Pons (tissue), 1 donor: ENCODE measurements around the gene SDF4.

Source experiments
- DNase-seq: peaks from one replicate; pipeline ENCODE4 v3.0.0-alpha.2; 2016; ENCODE audit warnings: low spot score

The SDF4 gene, protein sequence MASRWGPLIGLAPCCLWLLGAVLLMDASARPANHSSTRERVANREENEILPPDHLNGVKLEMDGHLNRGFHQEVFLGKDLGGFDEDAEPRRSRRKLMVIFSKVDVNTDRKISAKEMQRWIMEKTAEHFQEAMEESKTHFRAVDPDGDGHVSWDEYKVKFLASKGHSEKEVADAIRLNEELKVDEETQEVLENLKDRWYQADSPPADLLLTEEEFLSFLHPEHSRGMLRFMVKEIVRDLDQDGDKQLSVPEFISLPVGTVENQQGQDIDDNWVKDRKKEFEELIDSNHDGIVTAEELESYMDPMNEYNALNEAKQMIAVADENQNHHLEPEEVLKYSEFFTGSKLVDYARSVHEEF

DNA sequence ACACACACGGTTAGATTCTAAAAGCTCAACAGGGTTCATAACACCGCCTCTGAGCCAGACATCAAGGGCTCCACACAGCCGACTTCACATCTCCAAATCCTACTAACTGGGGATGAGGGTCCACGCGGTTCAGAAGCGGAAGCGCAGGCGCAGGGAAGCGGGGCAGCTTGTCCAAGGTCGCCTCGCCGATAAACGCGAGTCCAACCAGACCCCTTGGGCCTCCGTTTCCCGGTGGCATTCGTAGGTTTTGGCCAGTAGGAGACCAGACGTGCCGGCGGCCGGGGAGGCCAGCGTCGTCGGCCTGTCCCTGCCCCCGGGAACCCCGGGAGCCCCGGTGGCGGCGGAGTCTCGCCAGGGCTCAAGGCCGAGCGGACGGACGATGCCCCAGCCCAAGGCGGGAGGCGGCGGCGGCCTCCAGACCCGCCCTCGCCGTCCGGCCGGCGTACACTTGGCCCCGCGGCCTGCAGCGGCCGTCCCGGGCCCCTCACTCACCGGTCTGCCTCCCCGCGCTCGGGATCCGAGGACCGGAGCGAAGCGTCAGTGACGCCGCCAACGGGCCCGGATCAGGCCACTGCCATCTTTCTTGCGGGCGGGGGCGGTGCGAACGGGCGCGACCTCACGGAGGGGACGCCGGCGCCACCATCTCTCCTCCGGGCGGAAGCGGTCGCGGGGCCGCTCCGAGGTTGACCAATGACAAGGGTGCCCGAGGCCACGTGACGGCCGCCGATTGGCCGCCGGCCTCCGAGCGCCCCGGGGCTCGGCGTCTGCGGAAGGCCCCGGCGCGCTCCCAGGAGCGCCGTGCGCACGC lies at the start of gene SDF4:
TSS of gene SDF4 (minus strand) at position 602 of the 808 bp plus-strand sequence. CDS start 3,229 bp downstream, outside the sequence.
- DNase-seq: peak; percentile 92

DNA sequence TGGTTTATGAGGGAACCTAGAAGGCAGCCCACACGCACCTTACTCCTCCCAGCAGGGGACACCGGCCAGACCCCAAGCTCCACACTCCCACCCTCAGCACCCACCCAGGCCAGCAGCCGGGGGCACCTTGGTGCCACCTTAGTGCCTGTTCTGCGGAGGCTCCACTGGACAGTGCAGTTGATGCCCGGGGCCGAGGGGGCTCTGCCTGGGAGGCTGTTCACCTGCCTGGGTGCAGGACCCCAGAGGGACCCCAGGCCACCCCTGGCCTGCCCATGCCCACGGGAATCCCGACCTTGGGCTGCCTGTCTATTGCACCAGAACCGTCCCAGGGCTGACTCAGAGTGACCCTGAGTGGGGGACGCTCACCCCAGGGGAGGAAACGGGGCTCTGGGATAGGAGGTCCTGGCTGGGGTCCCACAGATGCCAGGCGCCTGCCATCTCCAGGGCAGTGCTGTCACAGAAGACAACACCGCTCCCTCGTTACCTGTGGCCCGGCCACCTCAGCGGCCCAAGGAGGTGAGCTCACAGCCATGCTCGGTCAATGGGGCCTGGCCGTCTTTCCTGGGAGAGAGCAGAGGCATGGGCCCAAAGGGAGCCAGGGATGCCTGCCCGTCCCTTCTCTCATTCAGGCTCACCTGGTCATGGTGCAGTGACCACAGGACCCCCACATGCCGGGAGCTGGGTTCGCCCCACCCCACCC lies 49.1 kb upstream of the SDF4 start:
- no peak for DNase-seq

DNA sequence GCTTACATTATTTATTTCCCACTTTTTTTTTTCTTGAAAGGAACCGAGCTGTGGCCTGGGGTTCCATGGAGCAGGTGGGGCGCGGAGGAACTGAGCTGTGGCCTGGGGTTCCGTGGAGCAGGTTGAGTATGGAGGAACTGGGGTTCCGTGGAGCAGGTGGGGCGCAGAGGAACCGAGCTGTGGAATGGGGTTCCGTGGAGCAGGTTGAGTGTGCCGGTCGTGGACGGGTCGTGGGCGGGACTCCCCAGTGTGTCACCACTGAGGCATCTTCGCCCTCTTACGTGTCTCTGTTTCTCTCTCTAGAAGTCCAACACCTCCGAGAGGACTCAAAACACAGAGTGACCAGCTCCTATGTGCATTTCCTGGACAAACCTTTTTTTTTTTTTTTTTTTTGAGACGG lies 47.2 kb upstream of the SDF4 start:
- DNase-seq: no peak

GRCh38 chr1:1278620-1279019 lies 46.8 kb upstream of the SDF4 start:
- DNase-seq: no peak

- no peak for DNase-seq
Observed at GRCh38 chr1:1275836-1276235, 44.0 kb upstream of the SDF4 start.

DNA sequence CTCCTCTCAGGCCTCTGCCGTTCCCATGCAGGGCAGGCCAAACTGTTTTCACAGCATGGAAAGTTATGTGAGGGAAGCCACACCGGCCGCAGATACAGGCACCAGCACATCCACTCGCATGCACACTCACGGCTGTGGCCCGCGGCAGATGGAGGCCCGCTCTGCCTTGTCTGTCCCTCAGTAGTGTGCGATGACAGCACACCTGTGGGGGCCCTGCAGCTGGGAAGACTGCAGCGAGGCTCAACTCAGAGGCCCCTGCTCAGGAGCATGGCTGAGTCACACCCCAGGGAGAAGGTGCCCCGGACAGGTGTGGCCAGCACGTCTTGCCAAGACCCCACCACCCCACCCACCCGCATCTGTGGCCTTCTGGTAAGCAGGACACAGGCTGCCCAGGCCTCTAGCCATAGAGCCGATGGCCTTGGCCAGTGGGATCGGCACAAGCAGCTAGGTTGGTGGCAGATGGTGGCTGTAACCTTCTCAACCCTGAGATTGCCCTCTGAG lies 43.2 kb upstream of the SDF4 start:
- no peak for DNase-seq

- DNase-seq: no peak
Observed at GRCh38 chr1:1274299-1274930, 42.6 kb upstream of the SDF4 start.

- peak; percentile 73 for DNase-seq
Observed at GRCh38 chr1:1273512-1274298, 41.9 kb upstream of the SDF4 start, which contains the start of gene UBE2J2. Gene UBE2J2 (minus strand): TSS chr1:1273854. CDS start chr1:1267992, 5,862 bp downstream.

DNA sequence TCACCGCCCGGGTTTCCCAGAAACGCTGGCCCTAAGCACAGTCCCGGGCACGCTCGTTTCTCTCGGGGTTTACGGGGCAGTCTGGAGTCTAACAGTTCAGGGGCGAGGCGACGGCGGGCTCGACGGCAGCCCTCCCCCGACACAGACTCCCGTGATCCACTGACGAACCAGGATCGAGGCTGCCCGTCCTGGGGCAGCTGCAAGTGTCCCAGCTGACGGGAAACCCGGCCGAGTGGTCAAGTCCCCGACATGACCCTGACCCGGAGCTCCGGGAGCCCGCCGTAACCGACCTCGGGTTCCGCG lies 41.4 kb upstream of the SDF4 start:
- no peak for DNase-seq

- DNase-seq: no peak
Observed at GRCh38 chr1:1272341-1273208, 40.8 kb upstream of the SDF4 start.

DNA sequence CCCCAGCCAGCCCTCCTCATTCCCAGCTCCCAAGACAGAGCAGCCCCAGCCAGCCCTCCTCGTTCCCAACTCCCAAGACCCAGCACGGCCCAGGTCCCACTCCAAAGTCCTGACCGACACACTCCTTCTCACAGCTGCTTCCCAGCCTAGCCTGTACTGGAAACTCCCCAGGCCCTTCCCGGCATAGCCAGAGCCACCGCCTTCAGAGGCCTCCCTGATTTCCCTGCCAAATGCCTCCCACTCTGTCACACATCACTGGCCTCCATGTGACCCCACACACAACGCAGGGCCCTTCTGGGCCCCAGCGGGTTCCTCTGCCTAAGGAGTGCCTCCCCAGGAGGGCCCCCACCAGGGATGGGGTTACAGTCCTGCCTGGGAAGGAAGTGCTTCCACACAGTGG lies 39.0 kb upstream of the SDF4 start:
- no peak for DNase-seq

DNA sequence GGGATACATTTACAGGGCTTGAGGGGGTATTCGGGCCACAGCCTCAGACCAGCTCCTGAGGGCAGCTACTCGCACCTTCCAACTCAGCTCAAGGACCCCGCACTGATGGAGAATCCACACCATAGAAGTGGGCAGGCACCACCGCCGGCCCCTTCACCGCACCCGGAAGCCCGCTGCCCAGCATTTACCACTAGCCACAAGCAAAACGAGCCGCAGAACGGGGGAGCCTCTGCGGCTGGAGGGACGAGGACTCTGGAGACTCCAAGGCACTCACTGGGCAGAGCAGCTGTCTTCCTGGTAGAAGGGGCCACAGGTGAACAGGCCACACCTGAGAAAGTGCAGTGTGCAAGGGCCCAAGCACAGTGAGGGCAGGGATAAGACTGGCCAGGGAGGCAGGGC lies 36.5 kb upstream of the SDF4 start:
- DNase-seq: no peak

DNA sequence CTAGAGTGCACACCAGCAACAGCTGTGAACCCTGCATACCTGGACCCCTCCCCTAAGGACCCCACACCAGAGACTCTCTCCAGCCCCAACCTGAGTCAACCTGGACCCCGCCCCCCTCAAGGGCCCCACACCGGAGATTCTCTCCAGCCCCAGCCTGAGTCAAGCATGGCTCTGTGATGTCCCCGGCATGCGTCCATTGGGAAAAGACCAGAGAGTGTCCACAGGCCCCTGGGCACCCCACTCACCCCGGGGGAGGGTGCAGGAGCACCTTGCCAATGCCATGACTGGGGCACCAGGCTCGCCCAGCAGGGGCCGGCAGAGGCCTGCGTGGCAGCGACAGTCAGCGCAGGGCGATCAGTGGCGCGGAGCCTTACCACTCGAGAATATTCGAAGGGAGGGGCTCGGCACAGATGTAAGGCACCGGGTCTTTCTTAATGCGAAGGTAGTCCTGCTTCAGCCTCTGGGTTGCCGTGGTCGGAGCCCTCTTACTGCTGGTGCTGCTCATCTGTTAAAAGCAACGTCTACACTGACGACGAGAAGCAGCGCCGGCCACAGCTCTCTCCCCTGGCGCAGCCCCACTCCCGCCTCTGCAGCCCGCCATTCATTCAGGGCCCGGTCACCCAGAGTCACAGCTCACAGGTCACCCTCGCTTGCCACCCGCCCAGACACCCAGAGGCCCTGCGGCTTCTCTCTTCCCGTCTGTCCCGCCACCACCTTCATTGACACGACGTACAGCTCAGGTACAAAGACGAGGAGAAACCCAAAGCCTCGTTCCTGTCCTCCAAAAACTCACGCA lies 35.9 kb upstream of the SDF4 start:
- no peak for DNase-seq

DNA sequence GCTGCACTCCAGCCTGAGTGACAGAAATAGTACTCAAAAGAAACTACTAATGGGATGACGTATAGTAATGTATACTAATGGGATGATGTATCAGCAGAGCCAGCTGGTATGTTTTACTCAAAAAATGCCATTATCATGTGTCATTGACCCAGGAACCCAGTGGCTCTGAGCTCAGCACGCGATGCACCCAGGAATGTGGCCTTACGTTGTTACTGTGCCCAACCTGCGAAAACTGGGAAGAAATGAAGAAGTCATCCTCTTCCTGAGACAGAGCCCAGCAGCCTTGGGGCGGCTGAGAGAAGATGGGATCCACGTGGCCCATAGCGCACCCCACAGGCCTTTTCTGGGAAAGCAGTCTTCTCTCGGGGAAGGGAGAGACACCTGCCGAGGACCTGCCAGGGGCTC lies 33.1 kb upstream of the SDF4 start:
- no peak for DNase-seq

DNA sequence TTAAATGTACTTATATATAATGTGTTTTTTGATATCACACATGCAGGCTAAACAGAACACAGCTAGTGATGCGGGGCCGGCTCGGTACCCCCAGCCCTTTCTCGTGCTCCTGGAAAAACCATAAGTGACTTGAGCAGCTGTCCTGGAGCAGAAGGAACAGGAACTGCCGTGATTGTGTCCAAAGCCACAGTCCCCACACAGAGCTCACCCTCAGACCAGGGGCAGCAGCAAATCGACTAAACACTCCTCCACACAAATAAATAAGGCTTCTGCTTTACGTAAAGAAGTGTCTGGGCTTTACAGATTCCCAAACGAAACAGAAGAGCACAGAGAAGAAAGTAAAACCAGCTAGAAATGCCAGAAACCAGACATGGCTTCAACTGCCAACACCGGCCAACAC lies 32.2 kb upstream of the SDF4 start:
- no peak for DNase-seq

- no peak for DNase-seq
Observed at GRCh38 chr1:1262758-1263157, 31.0 kb upstream of the SDF4 start.

DNA sequence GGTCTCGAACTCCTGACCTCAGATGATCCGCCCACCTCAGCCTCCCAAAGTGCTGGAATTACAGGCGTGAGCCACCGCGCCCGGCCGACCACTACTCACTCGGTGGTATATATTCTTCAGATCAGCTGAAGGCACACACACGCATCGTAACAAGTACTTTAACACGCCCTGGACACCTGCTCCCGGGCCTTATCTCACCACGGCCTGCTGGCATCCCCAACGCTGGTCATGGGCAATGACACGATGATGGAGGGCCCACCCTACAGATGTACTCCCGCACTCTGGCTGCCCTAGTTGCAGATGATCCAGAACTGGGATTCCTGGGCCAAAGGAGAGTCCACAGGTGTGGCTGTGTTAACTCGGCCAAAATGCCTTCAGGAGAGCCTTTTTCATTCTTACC lies 30.3 kb upstream of the SDF4 start:
- no peak for DNase-seq

DNA sequence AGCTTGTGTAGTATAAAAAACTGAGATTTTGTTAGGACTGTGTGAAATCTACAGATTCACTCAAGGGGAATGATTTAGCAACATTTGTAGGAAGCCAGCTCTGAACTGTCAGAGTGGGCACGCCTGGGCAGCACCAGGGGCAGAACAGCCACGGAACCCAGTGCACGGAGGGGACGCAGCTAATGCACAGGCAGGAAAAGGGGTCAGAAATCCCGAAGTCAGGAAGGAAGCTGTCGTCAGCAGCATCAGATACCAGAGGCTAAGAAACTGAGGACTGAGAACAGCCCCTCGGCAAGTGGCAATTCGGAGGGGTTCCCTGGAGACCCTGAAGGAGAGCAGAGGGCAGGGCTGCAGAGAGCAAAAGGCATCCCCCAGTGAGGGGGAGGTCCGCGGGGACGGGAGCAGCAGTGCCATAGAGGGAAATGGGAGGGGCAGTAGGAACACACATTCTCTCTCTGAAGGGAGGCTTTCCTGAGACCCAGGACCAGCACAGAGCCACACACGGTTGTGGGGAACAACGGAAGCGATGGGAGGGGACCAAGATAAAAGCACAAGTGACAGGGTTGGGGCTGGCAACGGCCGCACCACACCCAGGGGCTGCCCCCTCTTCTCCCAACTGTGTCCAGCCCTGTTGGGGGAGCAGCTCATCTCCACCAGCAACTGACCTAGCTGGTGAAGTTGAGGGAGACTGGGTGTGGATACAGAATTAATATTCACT lies 29.2 kb upstream of the SDF4 start:
- no peak for DNase-seq
